ENCODE measurements around the gene MMP25. TPM values are rescaled to one million over a fixed set of nuclear protein-coding genes. Genes with fewer than 3 reads are reported as not detected.

The MMP25 gene
- total and polyA plus RNA-seq, 2 donors from 2014 or later, result 0.65 to 1.7 TPM

GRCh38 chr16:3017344-3017743 lies 29.0 kb upstream of the MMP25 start:
- H3K9me3 ChIP-seq (ENCODE audit: control insufficient read depth in 2 of 3, insufficient read depth in 1 of 3, low read length in 3 of 3), result no peaks in the 10 kb centered on the region
- peaks cover 0 to 13% (median 12%) of the 10 kb centered on the region in 3 donors for H3K4me1 ChIP-seq (ENCODE audit: control insufficient read depth in 2 of 3, insufficient read depth in 2 of 3, low read depth in 1 of 3, low read length in 3 of 3)
- DNase-seq, result no peak
- no peak for FAIRE-seq
- no peaks in the 10 kb centered on the region for H3K36me3 ChIP-seq (ENCODE audit: control insufficient read depth in 2 of 3, insufficient read depth in 3 of 3, low read length in 3 of 3)
- H3K4me3 ChIP-seq (ENCODE audit: low read length in 3 of 3), result no peak overlapping the region
- intact Hi-C loops (cut with DNase I), result no loop called here
- H3K27ac ChIP-seq (ENCODE audit: low read depth in 2 of 2, low read length in 2 of 2), result no peak overlapping the region
- TF ChIP-seq CTCF (IDR thresholded peaks at IDR 0.05; ENCODE audit: borderline replicate concordance, extremely low read depth, insufficient read depth), result no peak
- H3K9ac ChIP-seq (ENCODE audit: low read length in 3 of 3), result no peak overlapping the region
- H3K27me3 ChIP-seq (ENCODE audit: control insufficient read depth, insufficient read depth, low read length), result peaks cover 4% of the 10 kb centered on the region

GRCh38 chr16:3017794-3018506 lies 28.4 kb upstream of the MMP25 start, which contains the start of gene CLDN6:
Gene CLDN6 (minus strand): TSS chr16:3018183. CDS start chr16:3016021, 2,162 bp downstream.
- Histone ChIP-seq H3K9me3 (ENCODE audit: control insufficient read depth in 2 of 3, insufficient read depth in 1 of 3, low read length in 3 of 3) (no peaks in the 10 kb centered on the region), H3K4me3 (ENCODE audit: low read length in 3 of 3) (peak within 1 kb of the TSS in 1 of 3 donors; percentile 16), H3K4me1 (ENCODE audit: control insufficient read depth in 2 of 3, insufficient read depth in 2 of 3, low read depth in 1 of 3, low read length in 3 of 3) (peaks cover 0 to 19% (median 18%) of the 10 kb centered on the region in 3 donors), H3K27me3 (ENCODE audit: control insufficient read depth, insufficient read depth, low read length) (peaks cover 4% of the 10 kb centered on the region), H3K36me3 (ENCODE audit: control insufficient read depth in 2 of 3, insufficient read depth in 3 of 3, low read length in 3 of 3) (no peaks in the 10 kb centered on the region), H3K9ac (ENCODE audit: low read length in 3 of 3) (no peak within 1 kb of the TSS), H3K27ac (ENCODE audit: low read depth in 2 of 2, low read length in 2 of 2) (no peak within 1 kb of the TSS)
- FAIRE-seq (no peak), DNase-seq (peak in 4 of 5 donors; percentile 81 to 90 (median 84))
- TF ChIP-seq CTCF (IDR thresholded peaks at IDR 0.05; ENCODE audit: borderline replicate concordance, extremely low read depth, insufficient read depth), result no peak
- intact Hi-C loops (cut with DNase I), result no loop called here

- H3K36me3 ChIP-seq (ENCODE audit: control insufficient read depth in 2 of 3, insufficient read depth in 3 of 3, low read length in 3 of 3), result no peaks in the 10 kb centered on the region
- peaks cover 0 to 23% (median 19%) of the 10 kb centered on the region in 3 donors for H3K4me1 ChIP-seq (ENCODE audit: control insufficient read depth in 2 of 3, insufficient read depth in 2 of 3, low read depth in 1 of 3, low read length in 3 of 3)
- peak overlapping the region; percentile 40 to 64 (median 59) for H3K4me3 ChIP-seq (ENCODE audit: low read length in 3 of 3)
- H3K9ac ChIP-seq (ENCODE audit: low read length in 3 of 3), result peak overlapping the region in 1 of 3 donors; percentile 60
- TF ChIP-seq CTCF (IDR thresholded peaks at IDR 0.05; ENCODE audit: borderline replicate concordance, extremely low read depth, insufficient read depth), result no peak
- no peaks in the 10 kb centered on the region for H3K9me3 ChIP-seq (ENCODE audit: control insufficient read depth in 2 of 3, insufficient read depth in 1 of 3, low read length in 3 of 3)
- peak overlapping the region in 1 of 2 donors; percentile 98 for H3K27ac ChIP-seq (ENCODE audit: low read depth in 2 of 2, low read length in 2 of 2)
- intact Hi-C loops (cut with DNase I), result no loop called here
- H3K27me3 ChIP-seq (ENCODE audit: control insufficient read depth, insufficient read depth, low read length), result peaks cover 4% of the 10 kb centered on the region
- FAIRE-seq, result no peak
- DNase-seq, result no peak
Measured at GRCh38 chr16:3019594-3020246, 26.6 kb upstream of the MMP25 start.
